SIG-M5 (cell line): ENCODE results near the gene RNPEPL1.
A peak's percentile ranks its signal among the peaks of the same experiment; 100 is the strongest.

Source experiments
- DNase-seq: peaks from one replicate; lab custom pipeline; 2025; lab: John Stamatoyannopoulos, UW

Gene RNPEPL1

DNA sequence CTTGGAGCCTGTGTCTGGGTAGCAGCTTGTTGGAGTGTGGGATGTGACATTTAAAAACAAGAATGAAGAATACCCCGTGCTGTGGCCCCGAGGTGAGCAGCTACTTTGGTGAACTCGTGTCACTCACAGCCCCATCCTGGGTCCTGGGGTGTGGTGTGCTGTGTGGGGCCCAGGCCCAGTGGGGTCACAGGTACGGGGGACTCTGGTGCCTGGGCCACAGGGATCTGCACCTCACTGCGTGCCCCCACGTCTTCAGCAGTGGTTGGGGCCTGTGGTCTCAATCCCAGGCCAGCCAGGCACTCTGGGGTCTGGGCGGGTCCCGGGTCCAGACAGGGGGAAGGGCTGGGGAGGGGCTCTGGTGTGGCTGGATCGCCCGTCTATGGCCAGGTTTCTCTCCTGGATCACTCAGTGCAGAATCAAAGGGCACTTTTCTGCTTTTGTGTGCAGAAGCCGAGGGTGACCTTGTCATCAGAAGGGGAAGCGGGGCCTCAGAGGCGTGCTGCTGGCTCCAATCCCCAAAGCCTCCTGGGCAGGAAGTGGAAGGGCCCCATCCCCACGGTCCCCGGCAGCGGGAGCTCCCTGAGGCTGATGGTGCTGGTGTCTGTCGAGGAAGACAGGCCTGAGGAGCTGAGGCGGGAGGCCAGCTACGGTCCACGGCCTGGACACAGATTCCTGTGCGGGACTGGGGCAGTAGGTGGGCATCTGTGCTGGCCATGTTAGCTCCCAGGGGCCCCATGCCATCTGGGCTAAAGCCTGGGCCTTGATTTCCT, 58.4 kb downstream of the RNPEPL1 start:
- DNase-seq, result peak; percentile 42

DNA sequence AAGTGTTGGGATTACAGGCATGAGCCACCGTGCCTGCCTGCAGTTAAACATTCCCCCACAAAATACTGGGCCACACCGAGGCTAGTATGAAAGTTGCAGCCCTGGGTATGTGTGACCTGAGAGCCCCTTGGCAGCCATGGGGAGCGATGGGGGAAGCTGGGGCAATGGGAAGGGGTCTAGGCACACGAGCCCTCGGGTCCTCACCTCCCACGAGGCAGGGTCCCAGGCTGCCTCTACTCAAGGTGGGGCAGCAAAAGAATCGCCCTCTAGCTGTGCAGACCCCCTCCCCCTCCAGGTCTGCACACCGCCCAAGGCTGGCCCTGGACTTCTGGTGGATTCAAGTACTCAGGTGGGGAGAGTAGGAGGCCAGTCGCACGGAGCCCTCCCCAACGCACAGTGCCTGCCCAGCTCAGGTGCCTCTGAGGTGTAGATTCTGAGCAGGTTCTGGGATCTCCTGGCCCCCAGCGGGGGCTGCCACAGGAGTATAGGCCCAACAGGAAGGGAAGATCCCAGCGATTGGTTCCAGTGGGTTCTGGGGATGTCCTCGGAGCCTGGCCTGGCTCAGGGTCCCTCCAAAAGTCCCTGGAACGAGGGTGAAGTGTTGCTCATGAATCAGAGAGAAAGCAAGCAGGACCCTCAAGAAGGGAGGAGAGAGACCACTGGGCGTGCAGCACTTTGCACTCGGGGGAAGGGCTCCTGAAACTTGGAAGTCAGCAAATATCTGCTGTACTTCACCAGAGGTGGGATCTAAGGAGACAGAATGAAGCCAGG, 59.6 kb downstream of the RNPEPL1 start:
- DNase-seq, result no peak

- no peak for DNase-seq
Observed at GRCh38 chr2:240628507-240628807, 60.2 kb downstream of the RNPEPL1 start.

DNA sequence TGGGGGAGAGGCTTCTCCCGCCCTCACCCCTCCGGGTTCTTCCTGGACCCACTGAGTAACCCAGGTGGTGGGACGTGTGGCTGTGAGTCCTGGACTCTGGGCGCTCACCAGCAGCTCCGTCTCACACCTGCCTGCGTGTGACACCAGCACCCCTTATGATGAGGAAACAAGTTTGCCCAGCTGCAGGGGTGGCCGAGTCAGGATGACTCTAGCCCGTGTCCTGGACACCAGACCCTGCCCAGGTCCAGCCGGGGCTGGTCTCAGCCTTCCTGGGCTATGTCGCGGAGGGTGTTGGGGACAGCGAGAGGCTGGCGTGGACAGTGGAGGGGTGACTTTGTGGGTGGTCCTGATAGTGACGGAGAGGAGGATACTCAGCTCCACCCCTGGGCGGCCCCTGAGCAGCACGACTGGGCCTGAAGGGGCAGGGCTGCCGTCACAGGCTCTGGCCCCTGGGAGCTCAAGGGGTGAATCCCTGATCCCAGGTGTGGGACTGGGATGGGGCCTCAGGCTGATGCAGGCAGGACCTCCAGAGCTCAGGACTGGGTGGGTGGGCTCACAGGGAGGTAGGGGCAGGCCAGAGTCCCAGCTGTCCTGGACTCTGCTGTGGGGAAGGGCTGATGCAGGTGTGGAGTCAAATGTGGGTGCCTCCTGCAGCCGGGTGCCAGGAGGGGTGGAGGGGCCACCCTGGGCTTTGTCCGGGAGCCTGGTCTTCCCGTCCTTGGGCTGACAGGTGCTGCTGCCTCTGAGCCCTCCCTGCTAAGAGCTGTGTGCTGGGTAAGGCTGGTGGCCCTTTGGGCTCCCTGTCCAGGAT, 60.7 kb downstream of the RNPEPL1 start:
- no peak for DNase-seq

DNA sequence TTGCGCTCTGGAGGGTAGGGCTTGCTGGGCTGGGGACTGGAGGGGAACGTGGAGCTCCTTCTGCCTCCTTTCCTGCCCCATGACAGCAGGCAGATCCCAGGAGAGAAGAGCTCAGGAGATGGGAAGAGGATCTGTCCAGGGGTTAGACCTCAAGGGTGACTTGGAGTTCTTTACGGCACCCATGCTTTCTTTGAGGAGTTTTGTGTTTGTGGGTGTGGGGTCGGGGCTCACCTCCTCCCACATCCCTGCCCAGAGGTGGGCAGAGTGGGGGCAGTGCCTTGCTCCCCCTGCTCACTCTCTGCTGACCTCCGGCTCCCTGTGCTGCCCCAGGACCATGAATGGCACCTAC, 61.3 kb downstream of the RNPEPL1 start:
- no peak for DNase-seq

DNA sequence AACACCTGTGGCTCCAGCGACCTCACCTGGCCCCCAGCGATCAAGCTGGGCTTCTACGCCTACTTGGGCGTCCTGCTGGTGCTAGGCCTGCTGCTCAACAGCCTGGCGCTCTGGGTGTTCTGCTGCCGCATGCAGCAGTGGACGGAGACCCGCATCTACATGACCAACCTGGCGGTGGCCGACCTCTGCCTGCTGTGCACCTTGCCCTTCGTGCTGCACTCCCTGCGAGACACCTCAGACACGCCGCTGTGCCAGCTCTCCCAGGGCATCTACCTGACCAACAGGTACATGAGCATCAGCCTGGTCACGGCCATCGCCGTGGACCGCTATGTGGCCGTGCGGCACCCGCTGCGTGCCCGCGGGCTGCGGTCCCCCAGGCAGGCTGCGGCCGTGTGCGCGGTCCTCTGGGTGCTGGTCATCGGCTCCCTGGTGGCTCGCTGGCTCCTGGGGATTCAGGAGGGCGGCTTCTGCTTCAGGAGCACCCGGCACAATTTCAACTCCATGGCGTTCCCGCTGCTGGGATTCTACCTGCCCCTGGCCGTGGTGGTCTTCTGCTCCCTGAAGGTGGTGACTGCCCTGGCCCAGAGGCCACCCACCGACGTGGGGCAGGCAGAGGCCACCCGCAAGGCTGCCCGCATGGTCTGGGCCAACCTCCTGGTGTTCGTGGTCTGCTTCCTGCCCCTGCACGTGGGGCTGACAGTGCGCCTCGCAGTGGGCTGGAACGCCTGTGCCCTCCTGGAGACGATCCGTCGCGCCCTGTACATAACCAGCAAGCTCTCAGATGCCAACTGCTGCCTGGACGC, 61.9 kb downstream of the RNPEPL1 start:
- no peak for DNase-seq
